NCI-H446 treated with DMSO at 0.1 percent for 48 hours (cell line): ENCODE measurements around the gene PAK5.

ENCODE experiments used
- DNase-seq: peaks from one replicate; lab custom pipeline; 2025; lab: John Stamatoyannopoulos, UW

PAK5 gene

GRCh38 chr20:9517297-9518162 is 321.3 kb downstream of the PAK5 start:
- no peak for DNase-seq

GRCh38 chr20:9516234-9516871 is 322.5 kb downstream of the PAK5 start:
- no peak for DNase-seq

DNA sequence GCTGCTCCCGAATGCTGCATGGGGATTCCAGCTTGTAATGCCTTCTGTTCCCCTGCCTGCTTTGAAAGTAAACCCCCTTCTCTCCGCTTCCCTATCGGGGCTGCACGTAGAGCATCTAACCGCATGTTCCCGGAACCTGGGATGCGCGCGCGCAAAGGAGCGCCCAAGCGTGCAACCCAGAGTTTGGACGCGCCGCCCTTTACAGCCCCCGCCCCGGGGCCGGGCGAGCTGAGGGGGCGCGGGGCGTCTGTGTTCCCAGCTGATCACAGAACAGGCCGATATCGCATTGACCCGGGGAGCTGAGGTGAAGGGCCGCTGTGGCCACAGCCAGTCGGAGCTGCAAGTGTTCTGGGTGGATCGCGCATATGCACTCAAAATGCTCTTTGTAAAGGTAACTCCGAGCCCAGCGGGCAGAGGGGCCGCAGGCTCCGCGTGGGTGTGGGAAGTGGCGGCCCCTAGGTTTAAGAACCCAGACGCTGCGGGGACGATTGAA is 323.1 kb downstream of the PAK5 start:
- DNase-seq: no peak

DNA sequence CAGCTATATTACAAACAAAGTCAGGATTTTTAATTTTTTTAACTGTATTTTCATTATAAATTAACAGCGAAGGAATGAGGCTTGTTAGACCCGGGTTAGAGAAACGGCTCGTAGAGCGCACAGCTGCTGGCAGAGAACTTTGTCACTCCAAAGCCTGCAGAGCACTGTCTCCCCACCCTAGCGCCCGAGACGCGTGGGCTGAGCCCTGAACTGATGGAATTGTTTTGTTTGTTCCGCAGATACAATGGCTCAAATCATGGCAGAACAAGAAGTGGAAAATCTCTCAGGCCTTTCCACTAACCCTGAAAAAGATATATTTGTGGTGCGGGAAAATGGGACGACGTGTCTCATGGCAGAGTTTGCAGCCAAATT is 323.7 kb downstream of the PAK5 start:
- DNase-seq: no peak

DNA sequence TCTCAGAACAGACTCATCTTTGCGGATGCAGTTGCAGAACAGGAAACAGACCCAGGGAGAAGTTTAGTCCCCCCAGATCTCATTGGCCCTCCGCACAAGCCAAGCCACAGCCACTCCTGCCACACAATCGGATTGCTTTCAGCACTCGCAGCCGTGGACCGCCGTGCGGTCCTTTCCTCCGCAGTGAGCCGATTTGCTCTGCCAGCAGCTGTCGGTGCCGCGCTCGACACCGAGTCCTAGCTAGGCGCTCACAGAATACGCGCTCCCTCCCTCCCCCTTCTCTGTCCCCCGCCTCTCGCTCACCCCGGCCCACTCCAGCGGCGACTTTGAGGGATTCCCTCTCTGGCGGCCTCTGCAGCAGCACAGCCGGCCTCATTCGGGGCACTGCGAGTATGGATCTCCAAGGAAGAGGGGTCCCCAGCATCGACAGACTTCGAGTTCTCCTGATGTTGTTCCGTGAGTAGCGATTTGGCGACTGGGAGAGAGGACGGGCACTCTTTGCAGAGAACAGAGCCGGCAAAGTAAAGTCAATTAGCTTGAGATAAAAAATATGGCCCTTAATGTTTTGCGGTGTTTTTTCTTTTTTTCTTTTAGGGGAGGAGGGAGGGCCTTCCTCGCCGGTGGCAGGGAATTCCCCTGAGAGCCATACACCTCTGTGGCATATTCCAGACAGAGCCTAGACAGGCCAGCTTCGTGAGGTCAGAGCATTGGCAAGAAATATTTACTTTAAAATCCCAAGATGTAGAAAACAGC is 324.2 kb downstream of the PAK5 start, which contains the start of gene LAMP5:
TSS of gene LAMP5 (plus strand) at position 130 of the 753 bp plus-strand sequence. CDS start at position 393, 263 bp downstream.
- DNase-seq: peak; percentile 35

DNA sequence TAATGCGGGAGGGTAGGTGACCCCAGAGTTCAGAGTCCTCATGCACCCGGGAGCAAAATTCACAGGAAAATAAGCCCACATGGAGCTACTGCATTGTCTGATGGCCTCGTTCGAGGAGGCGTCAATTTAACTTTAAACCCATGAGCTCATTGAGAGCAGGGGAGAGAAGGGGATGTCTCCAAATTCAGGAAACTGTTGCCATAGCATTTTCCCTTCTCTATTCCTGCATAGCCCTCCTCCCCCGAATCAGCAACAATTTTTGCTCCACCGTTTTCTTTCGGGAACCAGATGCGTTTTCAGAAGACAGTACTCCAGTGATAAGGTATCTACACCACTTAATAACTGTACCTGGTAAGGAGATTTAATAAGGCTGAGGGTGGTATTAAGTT is 324.8 kb downstream of the PAK5 start:
- peak; percentile 14 for DNase-seq

- no peak for DNase-seq
Observed at GRCh38 chr20:9510911-9511310, 328.0 kb downstream of the PAK5 start.

DNA sequence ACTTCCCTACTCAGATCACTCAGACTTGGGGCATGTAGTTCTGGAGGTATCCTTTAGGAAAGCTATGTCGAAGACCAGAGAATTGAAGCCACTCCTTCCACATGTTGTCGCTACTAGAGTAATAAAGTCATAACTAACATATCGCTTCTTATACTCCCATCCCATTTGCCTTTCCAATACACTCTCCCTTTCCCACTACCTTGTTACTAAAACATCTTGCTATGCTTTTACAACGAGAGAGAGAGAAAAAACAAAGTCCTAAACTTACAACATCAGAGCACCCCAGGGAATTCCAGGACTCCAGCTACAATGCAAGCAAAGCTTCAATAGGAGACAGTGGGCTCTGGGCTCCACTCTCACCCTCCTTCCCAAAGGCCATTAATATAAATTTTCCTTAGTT is 329.6 kb downstream of the PAK5 start:
- no peak for DNase-seq

DNA sequence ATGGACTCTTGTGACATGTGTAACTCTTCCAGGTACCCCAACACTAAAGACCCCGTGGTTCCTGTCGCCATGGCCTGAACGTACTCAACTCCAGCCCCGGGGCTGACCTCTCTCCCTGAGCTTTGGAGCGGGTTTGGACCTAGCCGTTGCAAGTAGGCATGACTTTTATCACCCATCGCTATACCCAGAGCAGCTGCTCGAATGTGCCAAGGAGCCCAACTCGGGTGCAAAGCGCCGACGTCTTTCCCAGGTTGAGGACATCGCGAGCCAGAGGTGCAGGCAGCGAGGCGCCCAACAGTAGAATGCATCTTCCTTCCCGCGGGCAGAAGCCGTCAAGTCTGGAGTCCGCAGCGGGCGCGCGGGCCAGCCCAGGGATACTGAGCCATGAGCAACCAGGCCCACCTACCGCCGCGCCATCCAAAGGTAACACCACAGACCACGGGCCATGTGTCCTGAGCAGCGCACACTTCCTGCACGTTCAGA is 330.1 kb downstream of the PAK5 start:
- DNase-seq: no peak

GRCh38 chr20:9508240-9508661 is 330.6 kb downstream of the PAK5 start:
- no peak for DNase-seq

GRCh38 chr20:9507544-9508239 is 331.2 kb downstream of the PAK5 start:
- no peak for DNase-seq

- no peak for DNase-seq
Observed at GRCh38 chr20:9506964-9507369, 331.9 kb downstream of the PAK5 start.

DNA sequence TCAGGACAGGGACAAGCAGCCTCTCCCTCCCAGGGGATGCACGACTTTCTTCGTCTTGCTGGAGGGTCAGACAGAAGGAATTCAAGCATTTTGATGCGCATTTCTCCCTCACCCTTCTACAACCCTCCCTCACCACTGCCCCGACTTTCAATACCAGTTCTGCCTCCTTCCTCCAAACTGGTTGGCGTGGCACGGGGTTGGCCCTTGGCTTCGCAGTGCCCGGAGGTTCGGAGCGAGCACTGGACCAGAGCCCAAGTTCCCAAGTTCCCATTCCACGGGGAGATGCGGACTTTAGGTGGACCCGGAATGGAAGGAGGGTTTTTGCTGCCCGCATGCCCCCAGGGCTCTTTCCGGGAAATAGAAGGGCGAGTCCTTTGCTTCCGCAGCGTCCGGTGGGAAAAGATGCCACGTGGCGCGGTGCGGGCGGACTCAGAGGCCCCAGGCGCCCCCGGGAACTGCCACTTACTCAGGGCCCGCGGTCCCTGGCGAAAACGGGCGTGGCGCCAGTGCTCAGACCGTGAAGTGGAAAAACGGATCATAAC is 332.5 kb downstream of the PAK5 start:
- no peak for DNase-seq

- DNase-seq: no peak
Observed at GRCh38 chr20:9503526-9504245, 335.2 kb downstream of the PAK5 start.

DNA sequence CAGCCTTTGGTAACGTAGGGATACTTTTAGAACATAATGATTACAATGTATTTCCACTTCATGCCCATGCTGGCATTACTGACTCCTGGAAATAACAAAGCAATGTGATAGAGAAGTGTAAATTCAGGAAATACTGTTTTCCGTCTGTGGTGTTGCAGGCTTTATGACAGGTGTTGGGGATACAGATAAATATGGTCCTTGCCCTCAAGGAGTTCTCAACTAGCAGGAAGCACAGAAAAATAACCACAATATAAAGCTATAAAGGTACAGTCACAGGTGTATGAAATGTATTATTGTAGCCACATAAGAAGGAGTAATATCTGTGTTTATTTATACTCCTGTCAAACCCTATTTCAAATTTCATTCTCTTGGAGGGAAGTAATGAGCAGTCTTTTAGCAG is 337.4 kb downstream of the PAK5 start:
- DNase-seq: no peak

DNA sequence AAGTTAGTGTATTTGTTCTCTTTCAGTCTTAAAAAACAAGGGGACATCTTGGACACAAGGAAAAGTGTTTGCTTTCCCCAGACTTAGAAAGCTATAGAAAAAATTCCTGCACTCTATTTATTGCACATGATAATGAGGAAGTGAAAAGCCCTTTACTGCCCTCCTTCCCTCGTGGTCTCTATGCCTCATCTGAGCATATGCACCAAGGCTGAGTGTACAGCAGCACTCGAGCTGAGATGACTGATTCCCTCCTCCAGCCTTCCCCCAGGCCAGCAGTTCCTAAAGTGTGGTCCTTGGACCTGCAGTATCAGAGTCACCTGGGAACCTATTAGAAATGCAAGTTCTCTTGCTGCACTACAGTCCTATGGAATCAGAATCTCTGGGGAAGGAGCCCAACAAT is 338.8 kb downstream of the PAK5 start:
- no peak for DNase-seq

- DNase-seq: no peak
Observed at GRCh38 chr20:9499126-9499899, 339.6 kb downstream of the PAK5 start.

DNA sequence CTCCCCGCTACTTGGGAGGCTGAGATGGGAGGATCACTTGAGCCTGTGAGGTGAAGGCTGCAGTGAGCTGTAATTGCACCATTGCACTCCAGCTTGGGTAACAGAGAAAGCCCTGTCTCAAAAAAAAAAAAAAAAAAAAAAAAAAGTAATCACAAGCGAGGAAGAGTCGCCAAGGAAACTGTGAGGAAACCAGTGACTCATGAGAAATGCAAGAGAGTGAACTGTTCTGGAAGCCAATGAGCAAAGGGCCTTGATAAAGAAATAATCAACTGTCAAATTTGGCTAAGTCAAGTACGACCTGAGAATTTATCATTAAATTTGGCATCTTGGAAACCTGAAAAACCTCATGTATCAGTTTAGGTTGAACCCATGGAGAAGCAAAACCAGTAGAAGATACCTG is 340.6 kb downstream of the PAK5 start:
- no peak for DNase-seq

DNA sequence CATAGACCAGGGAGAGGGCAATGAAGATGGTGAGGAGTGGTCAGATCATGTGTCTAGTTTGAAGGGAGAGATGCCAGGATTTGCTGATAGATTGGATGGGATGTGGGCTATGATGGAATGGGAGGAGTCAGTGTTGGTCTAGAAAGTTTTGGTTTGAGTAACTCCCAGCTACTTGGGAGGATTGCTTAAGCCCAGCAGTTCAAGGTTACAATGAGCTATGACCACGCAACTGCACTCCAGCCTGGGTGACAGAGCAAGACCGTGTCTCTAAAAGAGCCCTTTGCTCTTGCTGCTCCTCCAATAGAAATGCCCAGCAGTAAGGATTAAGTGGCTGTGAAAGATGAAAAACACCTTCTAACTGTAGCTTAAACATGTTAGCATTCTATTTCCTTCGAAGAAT is 342.7 kb downstream of the PAK5 start:
- no peak for DNase-seq

DNA sequence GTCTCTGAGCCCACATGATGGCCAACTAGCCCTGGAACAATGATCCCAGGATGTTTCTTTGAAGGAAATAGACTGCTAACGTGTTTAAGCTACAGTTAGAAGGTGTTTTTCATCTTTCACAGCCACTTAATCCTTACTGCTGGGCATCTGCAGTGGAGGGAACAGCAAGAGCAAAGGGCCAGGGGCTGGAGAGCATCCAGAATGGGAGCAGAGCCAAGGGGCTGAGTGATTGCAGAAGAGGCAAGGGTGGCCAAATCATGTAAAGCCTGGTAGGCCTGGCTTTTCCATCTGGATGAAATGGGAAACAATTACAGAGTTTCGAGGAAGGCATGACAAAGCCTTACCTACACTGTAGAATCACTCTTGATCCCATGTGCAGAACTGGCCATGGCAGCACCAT is 343.2 kb downstream of the PAK5 start:
- DNase-seq: peak; percentile 80
